HG03045 (cell line): ENCODE results near the gene AGAP2.

Source experiments
- ATAC-seq: cut with Tn5 transposase; IDR thresholded peaks from one replicate; pipeline ENCODE4 v1.9.1; 2021; ENCODE audit warnings: mild to moderate bottlenecking, moderate library complexity; ENCODE audit not compliant: unreplicated experiment

Gene AGAP2

GRCh38 chr12:57737467-57738460 is 778 bp downstream of the AGAP2 start:
- ATAC-seq: no peak

GRCh38 chr12:57736741-57737466 is 1.6 kb downstream of the AGAP2 start:
- ATAC-seq: no peak

DNA sequence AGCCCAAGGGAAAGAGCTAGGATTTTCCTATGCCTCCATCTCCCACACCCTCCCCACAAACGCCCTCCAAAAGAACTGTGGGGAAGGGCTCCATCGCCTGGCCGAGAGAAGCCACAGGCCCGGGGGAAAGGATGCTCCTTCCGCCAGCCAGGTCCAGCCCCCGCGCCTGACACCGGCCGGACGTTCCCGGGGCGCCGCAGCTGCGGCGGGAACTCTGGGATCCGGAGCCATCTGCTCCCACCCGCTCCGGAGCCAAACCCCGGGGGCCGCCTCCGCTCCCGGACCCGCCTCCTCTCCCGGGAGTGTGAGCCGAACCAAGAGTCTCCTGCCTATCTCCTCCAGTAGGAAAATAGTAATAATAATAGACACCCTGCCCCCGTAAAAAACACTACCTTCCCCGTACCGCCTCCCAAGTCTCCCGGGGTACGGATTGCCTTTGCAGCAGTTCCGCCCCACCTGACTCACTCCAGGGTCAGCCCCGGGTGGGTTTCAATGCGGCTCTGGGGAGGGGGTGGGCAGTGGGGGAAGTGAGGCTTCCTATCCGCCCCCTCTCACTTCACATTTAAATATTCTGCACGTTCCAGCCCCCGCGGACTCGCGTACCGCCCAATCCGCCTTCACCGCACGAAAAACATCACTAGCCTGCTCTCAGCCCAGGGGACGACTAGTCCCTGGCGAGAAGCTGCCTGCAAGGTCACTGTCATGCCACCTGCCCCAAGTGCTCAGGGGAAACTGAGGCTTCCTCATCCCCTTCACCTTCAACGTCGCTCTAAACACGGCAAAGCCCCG is 2.4 kb downstream of the AGAP2 start:
- no peak for ATAC-seq

DNA sequence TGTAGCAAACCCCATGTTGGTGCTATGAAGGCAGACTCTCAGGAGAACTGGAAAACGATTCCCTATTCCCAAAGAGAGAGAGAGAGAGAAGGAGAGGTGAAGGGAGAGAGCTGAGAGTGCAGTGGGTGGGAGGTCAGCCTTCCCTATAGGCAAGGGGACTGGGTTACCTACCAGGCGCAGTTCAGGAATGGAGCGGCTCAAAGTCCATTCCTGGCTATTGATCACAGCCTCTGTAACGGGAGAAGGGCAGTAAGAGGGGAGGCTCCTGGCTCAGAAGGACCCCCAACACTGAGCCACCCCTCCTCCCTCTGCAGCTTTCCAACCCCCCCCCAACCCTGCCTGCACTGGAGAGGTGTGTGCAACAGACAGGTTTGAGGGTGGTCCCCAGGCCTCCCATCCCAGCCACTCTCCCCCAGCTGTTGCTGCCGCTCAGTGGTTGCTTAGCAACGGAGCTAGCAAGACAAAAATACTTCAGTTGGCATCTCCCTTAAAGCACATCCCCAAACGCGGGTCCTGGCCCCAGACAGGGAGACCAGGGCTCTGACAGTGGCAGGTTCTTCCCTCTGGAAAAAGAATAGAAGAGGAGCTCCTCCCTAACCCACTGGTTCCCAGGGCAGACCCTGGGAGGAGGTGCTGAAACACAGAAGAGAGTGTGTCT is 3.2 kb downstream of the AGAP2 start:
- ATAC-seq: no peak

- ATAC-seq: no peak
These were observed 4.0 kb downstream of the AGAP2 start for GRCh38 chr12:57734591-57734990.

- no peak for ATAC-seq
These were observed 4.6 kb downstream of the AGAP2 start for GRCh38 chr12:57733928-57734327.

DNA sequence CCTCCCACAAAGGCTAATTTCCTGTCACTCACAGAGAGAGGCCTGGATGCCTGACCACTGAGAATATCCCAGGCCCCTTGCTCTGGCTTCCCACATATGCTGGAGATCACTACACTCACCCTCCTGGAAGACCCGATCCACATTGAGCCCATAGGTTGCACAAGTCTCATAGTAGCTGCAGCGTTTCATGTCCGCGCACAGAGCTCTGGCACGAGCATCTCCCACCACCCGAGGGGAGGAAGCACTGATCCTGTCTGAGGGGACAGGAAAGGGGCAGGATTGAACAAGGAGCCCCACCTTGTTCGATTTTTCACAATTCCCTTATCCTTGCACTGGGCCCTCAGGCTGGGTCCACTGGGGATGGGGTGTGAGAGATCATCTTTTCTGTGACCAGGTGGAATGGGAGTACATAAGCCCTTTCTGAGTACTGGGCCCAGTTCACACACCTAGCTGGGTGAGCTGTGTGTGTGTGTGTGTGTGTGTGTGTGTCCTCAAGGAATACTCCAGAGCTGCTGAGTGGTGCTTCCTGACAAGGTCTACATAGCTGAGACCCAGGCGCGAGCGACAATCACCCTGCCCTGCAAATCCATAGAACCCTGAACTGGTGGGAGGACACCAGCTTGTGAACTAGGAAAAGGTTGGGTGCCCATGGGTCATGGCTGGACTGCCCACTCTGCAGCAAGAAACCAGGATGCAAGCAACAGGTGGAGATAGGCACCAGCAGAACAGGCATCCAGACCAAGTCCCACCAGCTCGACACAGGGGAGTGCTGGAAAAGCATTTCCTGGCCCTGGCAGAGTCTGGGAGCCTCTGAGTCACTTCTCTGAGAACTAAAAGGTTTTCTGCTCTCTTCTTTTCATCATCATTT is 5.6 kb downstream of the AGAP2 start:
- no peak for ATAC-seq

DNA sequence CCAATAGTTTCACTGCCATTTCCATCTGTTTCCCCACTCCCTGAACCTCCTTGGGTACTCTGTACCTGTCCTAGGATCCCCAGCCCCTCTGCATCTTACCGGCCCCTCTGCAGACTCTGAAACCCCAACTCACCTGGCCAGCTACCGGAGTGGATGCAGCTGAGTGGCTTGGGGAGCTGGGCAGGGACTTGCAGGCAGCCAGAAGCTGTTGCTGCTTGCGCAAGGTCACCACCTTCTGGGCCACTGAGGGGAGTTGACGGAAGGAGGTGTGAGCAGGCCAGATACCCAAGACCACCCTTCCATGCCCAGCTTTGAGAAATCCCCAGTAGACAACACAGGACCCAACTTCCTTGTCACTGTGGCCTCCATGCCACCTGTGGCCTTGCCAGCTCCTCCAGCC is 6.3 kb downstream of the AGAP2 start:
- no peak for ATAC-seq

DNA sequence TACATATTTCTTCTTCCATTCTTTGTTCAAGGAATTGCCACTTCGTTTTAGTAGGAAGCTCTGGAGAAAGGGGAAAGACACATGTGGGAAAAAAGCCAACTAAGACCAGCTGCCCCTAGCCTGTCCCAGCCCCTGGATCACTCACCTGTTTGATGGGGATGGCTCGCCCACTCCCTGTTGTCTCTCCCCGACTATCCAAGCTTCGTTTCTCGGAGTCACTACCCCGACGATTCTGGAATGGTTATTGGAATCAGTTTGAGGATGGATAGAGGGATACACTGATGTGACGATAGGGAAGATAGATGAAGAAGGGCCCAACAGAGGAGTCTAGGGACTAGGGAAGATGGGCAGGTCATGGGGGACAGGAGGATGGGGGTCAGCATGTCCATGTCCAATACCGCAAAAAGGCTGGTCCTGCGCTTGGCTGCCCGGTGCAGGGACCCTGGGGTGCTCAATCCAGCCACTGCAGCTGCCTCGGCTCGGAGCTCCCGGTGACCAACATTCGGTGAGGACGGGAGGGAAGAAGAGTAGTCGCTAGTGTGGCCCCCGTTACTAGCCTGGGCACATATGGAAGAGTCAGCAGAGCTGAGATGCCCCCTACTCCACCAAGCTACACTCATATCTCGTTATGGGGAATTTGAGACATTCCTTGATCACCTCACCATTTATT is 7.0 kb downstream of the AGAP2 start:
- no peak for ATAC-seq

GRCh38 chr12:57730336-57731067 is 8.0 kb downstream of the AGAP2 start:
- no peak for ATAC-seq

DNA sequence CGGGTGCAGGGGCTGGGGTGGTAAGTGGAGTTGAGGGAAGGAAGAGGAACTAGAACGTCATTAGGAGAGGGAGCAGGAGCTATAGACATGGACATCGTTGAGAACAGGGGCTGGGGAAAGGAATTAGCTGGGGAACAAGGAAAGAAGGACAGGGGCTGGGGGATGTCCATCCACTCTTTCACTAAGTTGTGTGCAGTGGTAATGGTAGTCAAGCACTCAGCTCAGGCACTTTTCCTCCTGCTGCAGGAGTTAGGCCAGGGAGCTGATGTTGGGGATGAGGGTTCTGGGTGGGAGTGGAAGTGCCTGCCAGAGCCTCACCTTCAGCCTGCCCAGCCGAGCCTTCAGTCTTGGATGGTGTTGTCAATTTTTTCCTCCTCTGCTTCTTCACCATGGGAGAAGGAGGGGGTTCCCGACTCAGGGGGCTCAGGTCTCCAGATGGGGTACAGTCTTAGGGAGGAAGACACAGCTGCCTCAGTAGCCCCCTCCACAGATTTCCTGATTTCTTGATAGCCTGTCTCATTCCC is 9.2 kb downstream of the AGAP2 start:
- no peak for ATAC-seq

DNA sequence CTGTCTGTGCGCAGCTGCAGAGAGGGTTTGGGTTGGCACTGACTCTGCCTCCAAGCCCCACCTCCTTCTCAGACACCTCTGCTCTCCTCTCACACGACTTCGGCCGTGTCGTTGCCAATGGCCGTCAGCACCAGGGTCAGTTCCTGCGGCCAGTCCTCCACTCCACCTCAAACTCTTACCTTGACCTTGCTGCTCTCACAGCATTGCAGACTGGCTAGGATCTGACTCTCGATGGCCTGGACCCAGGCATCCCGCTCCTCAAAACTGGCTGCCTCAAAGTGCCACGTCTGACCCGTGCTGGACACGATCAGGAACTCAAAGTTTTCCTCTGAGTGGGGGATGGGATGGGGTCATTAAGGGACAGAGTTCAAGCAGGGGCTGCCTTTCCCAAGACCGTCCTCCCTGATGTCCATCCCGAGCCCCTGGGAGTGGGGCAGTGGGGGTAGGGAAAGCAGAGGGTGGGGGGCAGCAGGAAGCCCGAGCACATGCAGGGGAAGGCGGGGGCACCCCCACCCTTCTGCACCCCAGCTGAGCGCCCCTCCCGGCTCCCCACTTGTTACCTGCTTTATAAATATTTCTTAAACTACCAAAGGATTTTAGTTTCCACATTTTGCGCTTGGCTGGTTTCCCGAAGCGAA is 10.7 kb downstream of the AGAP2 start:
- ATAC-seq: no peak

- ATAC-seq: no peak
These were observed 11.4 kb downstream of the AGAP2 start for GRCh38 chr12:57726884-57727757.

GRCh38 chr12:57726151-57726883 is 12.2 kb downstream of the AGAP2 start:
- no peak for ATAC-seq

GRCh38 chr12:57725851-57726150 is 12.7 kb downstream of the AGAP2 start:
- no peak for ATAC-seq
